MM.1S (cell line): ENCODE measurements around the gene TULP3.

ENCODE experiments used
- DNase-seq: peaks from one replicate; pipeline ENCODE4 v3.0.0-alpha.2; 2015
- H2AFZ ChIP-seq: fragments of 300-600 bp; sonication (generic); 2 replicates; pipeline ENCODE4 v1.6.0; 2016; ENCODE audit warnings: antibody characterized with exemption, low read length
- H3F3A ChIP-seq: fragments of 300-600 bp; sonication (generic); 2 replicates; pipeline ENCODE4 v1.6.1; 2016; ENCODE audit warnings: mild to moderate bottlenecking, antibody characterized with exemption, low read length, moderate library complexity, mixed read lengths; ENCODE audit not compliant: insufficient read depth
- H3K27ac ChIP-seq: fragments of 300-600 bp; sonication (generic); 2 replicates; pipeline ENCODE4 v1.5.1; 2016; ENCODE audit warnings: mild to moderate bottlenecking, low read length
- H3K27me3 ChIP-seq: fragments of 300-600 bp; sonication (generic); replicated peaks from 2 replicates; pipeline ENCODE4 v1.6.0; 2016; ENCODE audit warnings: low read length; ENCODE audit not compliant: insufficient read depth
- H3K36me3 ChIP-seq: fragments of 300-600 bp; sonication (generic); replicated peaks from 2 replicates; pipeline ENCODE4 v1.6.1; 2016; ENCODE audit warnings: mild to moderate bottlenecking, low read length, mixed read lengths; ENCODE audit not compliant: insufficient read depth
- H3K4me1 ChIP-seq: fragments of 300-600 bp; sonication (generic); 2 replicates; pipeline ENCODE4 v1.6.1; 2016; ENCODE audit warnings: low read length, mixed read lengths
- H3K4me2 ChIP-seq: fragments of 300-600 bp; sonication (generic); 2 replicates; pipeline ENCODE4 v1.6.0; 2016; ENCODE audit warnings: low read depth, low read length
- H3K4me3 ChIP-seq: fragments of 300-600 bp; sonication (generic); 2 replicates; pipeline ENCODE4 v1.5.1; 2016; ENCODE audit warnings: low read length, mixed read lengths
- H3K79me2 ChIP-seq: fragments of 300-600 bp; sonication (generic); 2 replicates; pipeline ENCODE4 v1.6.1; 2016; ENCODE audit warnings: mixed run types, low read length, mixed read lengths
- H3K9ac ChIP-seq: fragments of 300-600 bp; sonication (generic); 2 replicates; pipeline ENCODE4 v1.6.1; 2016; ENCODE audit warnings: low read length, mixed read lengths
- H3K9me2 ChIP-seq: fragments of 300-600 bp; sonication (generic); replicated peaks from 2 replicates; pipeline ENCODE4 v1.6.1; 2016; ENCODE audit warnings: mild to moderate bottlenecking, low read length, mixed read lengths; ENCODE audit not compliant: insufficient read depth
- H3K9me3 ChIP-seq: fragments of 300-600 bp; sonication (generic); replicated peaks from 2 replicates; pipeline ENCODE4 v1.6.1; 2016; ENCODE audit warnings: mild to moderate bottlenecking, low read length, mixed read lengths; ENCODE audit not compliant: insufficient read depth
- H4K20me1 ChIP-seq: fragments of 300-600 bp; sonication (generic); 2 replicates; pipeline ENCODE4 v1.6.1; 2016; ENCODE audit warnings: mild to moderate bottlenecking, low read length, moderate library complexity, mixed read lengths; ENCODE audit not compliant: insufficient read depth
- CTCF ChIP-seq: fragments of 300-600 bp; sonication (generic); IDR thresholded peaks from 2 replicates; pipeline ENCODE4 v1.5.1; 2016; ENCODE audit warnings: antibody characterized with exemption, low read length, mixed read lengths
- EZH2 ChIP-seq: fragments of 300-600 bp; sonication (generic); optimal IDR thresholded peaks from 2 replicates; pipeline ENCODE3; 2017; ENCODE audit warnings: low read depth, mild to moderate bottlenecking, antibody characterized with exemption, low read length, mixed read lengths
- EZH2phosphoT487 ChIP-seq: fragments of 300-600 bp; sonication (generic); IDR thresholded peaks from 2 replicates; pipeline ENCODE4 v1.6.1; 2018; ENCODE audit warnings: antibody characterized with exemption, low read length

Gene TULP3

GRCh38 chr12:2934371-2934770 lies 43.7 kb downstream of the TULP3 start:
- no peaks in the 10 kb centered on the region for H3K27me3 ChIP-seq
- DNase-seq, result no peak
- H3K9me2 ChIP-seq, result no peaks in the 10 kb centered on the region
- no peak overlapping the region for H3K4me3 ChIP-seq
- no peaks in the 10 kb centered on the region for H3F3A ChIP-seq
- no peak overlapping the region for H3K4me2 ChIP-seq
- no peaks in the 10 kb centered on the region for H3K4me1 ChIP-seq
- no peak overlapping the region for H3K9ac ChIP-seq
- no peak overlapping the region for H3K27ac ChIP-seq
- H3K36me3 ChIP-seq, result no peaks in the 10 kb centered on the region
- no peaks in the 10 kb centered on the region for H4K20me1 ChIP-seq
- no peak overlapping the region for H2AFZ ChIP-seq
- TF ChIP-seq EZH2phosphoT487 (no peak), EZH2 (no peak), CTCF (no peak)
- H3K9me3 ChIP-seq, result no peaks in the 10 kb centered on the region
- H3K79me2 ChIP-seq, result no peaks in the 10 kb centered on the region

- no peak for DNase-seq
- Histone ChIP-seq H2AFZ (no peak overlapping the region), H3F3A (no peaks in the 10 kb centered on the region), H3K4me2 (no peak overlapping the region), H3K79me2 (no peaks in the 10 kb centered on the region), H3K9me2 (no peaks in the 10 kb centered on the region), H3K27me3 (no peaks in the 10 kb centered on the region), H3K9me3 (no peaks in the 10 kb centered on the region), H4K20me1 (no peaks in the 10 kb centered on the region), H3K27ac (no peak overlapping the region), H3K36me3 (no peaks in the 10 kb centered on the region), H3K4me3 (no peak overlapping the region), H3K9ac (no peak overlapping the region), H3K4me1 (no peaks in the 10 kb centered on the region)
- TF ChIP-seq EZH2 (no peak), EZH2phosphoT487 (no peak), CTCF (no peak)
Observed at GRCh38 chr12:2936301-2936700, 45.6 kb downstream of the TULP3 start.

- Histone ChIP-seq H3K27ac (no peak overlapping the region), H4K20me1 (no peaks in the 10 kb centered on the region), H3K4me2 (no peak overlapping the region), H3K9me3 (no peaks in the 10 kb centered on the region), H3K79me2 (no peaks in the 10 kb centered on the region), H2AFZ (no peak overlapping the region), H3K9me2 (no peaks in the 10 kb centered on the region), H3F3A (no peaks in the 10 kb centered on the region), H3K27me3 (no peaks in the 10 kb centered on the region), H3K36me3 (no peaks in the 10 kb centered on the region), H3K9ac (no peak overlapping the region), H3K4me3 (no peak overlapping the region), H3K4me1 (no peaks in the 10 kb centered on the region)
- TF ChIP-seq CTCF, result no peak
- no peak for TF ChIP-seq EZH2
- TF ChIP-seq EZH2phosphoT487, result no peak
- no peak for DNase-seq
Observed at GRCh38 chr12:2937500-2937899, 46.8 kb downstream of the TULP3 start.
